ENCODE measurements around the gene GNB1L. TPM values are rescaled to one million over a fixed set of nuclear protein-coding genes. Genes with fewer than 3 reads are reported as not detected.

The GNB1L gene
- total RNA-seq, 1 donor, result 4.0 TPM

- DNase-seq (ENCODE audit: insufficient read length, low spot score, missing footprints), result no peak
- H3K4me1 ChIP-seq (ENCODE audit: insufficient read depth, low read length), result no peaks in the 10 kb centered on the region
- no peaks in the 10 kb centered on the region for H3K79me2 ChIP-seq (ENCODE audit: insufficient read depth, low read length)
- H4K20me1 ChIP-seq (ENCODE audit: insufficient read depth, low read length), result peaks cover 2% of the 10 kb centered on the region
- H3K27me3 ChIP-seq (ENCODE audit: insufficient read depth, low read length), result peaks cover 41% of the 10 kb centered on the region
- no peak overlapping the region for H3K27ac ChIP-seq (ENCODE audit: low read depth, low read length)
- H3K36me3 ChIP-seq (ENCODE audit: insufficient read depth, low read length), result no peaks in the 10 kb centered on the region
- TF ChIP-seq CTCF (IDR thresholded peaks at IDR 0.05; ENCODE audit: extremely low read depth, low read depth, low read length), result no peak
- H3K4me2 ChIP-seq (ENCODE audit: insufficient read depth, low read length), result no peak overlapping the region
- no peak overlapping the region for H3K4me3 ChIP-seq (ENCODE audit: insufficient read depth, low read length)
- H3K9me3 ChIP-seq (ENCODE audit: low read depth, low read length), result no peaks in the 10 kb centered on the region
- no peak overlapping the region for H2AFZ ChIP-seq (ENCODE audit: low read length)
Measured at GRCh38 chr22:19765477-19766239, 89.0 kb downstream of the GNB1L start.

- no peaks in the 10 kb centered on the region for H4K20me1 ChIP-seq (ENCODE audit: insufficient read depth, low read length)
- H3K27me3 ChIP-seq (ENCODE audit: insufficient read depth, low read length), result peaks cover 46% of the 10 kb centered on the region
- no peaks in the 10 kb centered on the region for H3K36me3 ChIP-seq (ENCODE audit: insufficient read depth, low read length)
- no peak overlapping the region for H3K4me3 ChIP-seq (ENCODE audit: insufficient read depth, low read length)
- no peaks in the 10 kb centered on the region for H3K4me1 ChIP-seq (ENCODE audit: insufficient read depth, low read length)
- no peaks in the 10 kb centered on the region for H3K9me3 ChIP-seq (ENCODE audit: low read depth, low read length)
- H3K79me2 ChIP-seq (ENCODE audit: insufficient read depth, low read length), result no peaks in the 10 kb centered on the region
- DNase-seq (ENCODE audit: insufficient read length, low spot score, missing footprints), result no peak
- H3K4me2 ChIP-seq (ENCODE audit: insufficient read depth, low read length), result no peak overlapping the region
- H2AFZ ChIP-seq (ENCODE audit: low read length), result no peak overlapping the region
- no peak for TF ChIP-seq CTCF (IDR thresholded peaks at IDR 0.05; ENCODE audit: extremely low read depth, low read depth, low read length)
- H3K27ac ChIP-seq (ENCODE audit: low read depth, low read length), result no peak overlapping the region
Measured at GRCh38 chr22:19764636-19765476, 89.8 kb downstream of the GNB1L start.

GRCh38 chr22:19764299-19764593, 90.4 kb downstream of the GNB1L start:
- H4K20me1 ChIP-seq (ENCODE audit: insufficient read depth, low read length), result no peaks in the 10 kb centered on the region
- TF ChIP-seq CTCF (IDR thresholded peaks at IDR 0.05; ENCODE audit: extremely low read depth, low read depth, low read length), result no peak
- no peaks in the 10 kb centered on the region for H3K4me1 ChIP-seq (ENCODE audit: insufficient read depth, low read length)
- no peaks in the 10 kb centered on the region for H3K36me3 ChIP-seq (ENCODE audit: insufficient read depth, low read length)
- no peak overlapping the region for H3K4me2 ChIP-seq (ENCODE audit: insufficient read depth, low read length)
- no peaks in the 10 kb centered on the region for H3K79me2 ChIP-seq (ENCODE audit: insufficient read depth, low read length)
- DNase-seq (ENCODE audit: insufficient read length, low spot score, missing footprints), result no peak
- H3K27me3 ChIP-seq (ENCODE audit: insufficient read depth, low read length), result peaks cover 52% of the 10 kb centered on the region
- no peak overlapping the region for H3K4me3 ChIP-seq (ENCODE audit: insufficient read depth, low read length)
- H2AFZ ChIP-seq (ENCODE audit: low read length), result no peak overlapping the region
- no peak overlapping the region for H3K27ac ChIP-seq (ENCODE audit: low read depth, low read length)
- no peaks in the 10 kb centered on the region for H3K9me3 ChIP-seq (ENCODE audit: low read depth, low read length)
